Lower leg skin (tissue), 3 donors: ENCODE data around the gene SDCCAG8.

Experiments
- POLR2A ChIP-seq, 2 donors: fragments of 450-650 bp; IDR thresholded peaks; one replicate each; pipeline ENCODE4 v1.6.1; 2016 to 2017; ENCODE audit warnings: antibody characterized with exemption in 2 of 2, mild to moderate bottlenecking in 1 of 2, moderate library complexity in 1 of 2
- TF ChIP-seq, protein P1 (sequence below), 3 donors: fragments of 450-650 bp; IDR thresholded peaks; one replicate each; pipeline ENCODE4 v1.5.1; 2016; ENCODE audit warnings: antibody characterized with exemption in 3 of 3, mild to moderate bottlenecking in 3 of 3, moderate library complexity in 2 of 3

DNA sequence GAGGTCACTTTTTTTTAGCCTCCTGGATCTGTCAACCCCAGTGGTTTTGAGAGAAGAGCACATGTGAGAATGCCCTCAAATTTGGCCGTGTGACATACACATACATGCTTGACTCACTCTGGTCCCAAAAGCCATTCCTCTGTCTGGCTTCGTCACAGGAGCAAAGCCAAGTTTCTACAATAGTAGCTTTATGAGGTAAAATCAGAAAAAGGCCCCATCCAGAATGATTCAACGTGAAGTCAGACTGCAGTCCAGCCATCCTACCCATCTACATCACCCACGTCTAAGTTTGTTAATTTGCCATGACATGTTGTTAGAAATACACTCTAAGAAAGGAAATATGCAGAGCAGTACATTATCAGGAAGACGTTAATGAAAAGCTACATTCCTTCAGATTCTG is 245.2 kb downstream of the SDCCAG8 start:
- no peak for TF ChIP-seq POLR2A (IDR thresholded peaks at IDR 0.05)
- TF ChIP-seq, protein P1, sequence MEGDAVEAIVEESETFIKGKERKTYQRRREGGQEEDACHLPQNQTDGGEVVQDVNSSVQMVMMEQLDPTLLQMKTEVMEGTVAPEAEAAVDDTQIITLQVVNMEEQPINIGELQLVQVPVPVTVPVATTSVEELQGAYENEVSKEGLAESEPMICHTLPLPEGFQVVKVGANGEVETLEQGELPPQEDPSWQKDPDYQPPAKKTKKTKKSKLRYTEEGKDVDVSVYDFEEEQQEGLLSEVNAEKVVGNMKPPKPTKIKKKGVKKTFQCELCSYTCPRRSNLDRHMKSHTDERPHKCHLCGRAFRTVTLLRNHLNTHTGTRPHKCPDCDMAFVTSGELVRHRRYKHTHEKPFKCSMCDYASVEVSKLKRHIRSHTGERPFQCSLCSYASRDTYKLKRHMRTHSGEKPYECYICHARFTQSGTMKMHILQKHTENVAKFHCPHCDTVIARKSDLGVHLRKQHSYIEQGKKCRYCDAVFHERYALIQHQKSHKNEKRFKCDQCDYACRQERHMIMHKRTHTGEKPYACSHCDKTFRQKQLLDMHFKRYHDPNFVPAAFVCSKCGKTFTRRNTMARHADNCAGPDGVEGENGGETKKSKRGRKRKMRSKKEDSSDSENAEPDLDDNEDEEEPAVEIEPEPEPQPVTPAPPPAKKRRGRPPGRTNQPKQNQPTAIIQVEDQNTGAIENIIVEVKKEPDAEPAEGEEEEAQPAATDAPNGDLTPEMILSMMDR (IDR thresholded peaks at IDR 0.05), result no peak
